Activated naive CD8-positive, alpha-beta T cell treated with anti-CD3 and anti-CD28 coated beads for 36 hours (primary cell): ENCODE data around the gene HIVEP1. TPM values are rescaled to one million over a fixed set of nuclear protein-coding genes. Genes with fewer than 3 reads are reported as not detected.
"Not testable (repeated sequence)": the region's sequence is repeated elsewhere in the genome, so short reads cannot be mapped to it uniquely, and the experiment has no call there.

Experiments
- DNase-seq: peaks from one replicate; pipeline ENCODE4 v3.0.0; 2021
- H3K27ac Mint-ChIP-seq: one replicate; pipeline ENCODE4 v1.8.0; 2022; ENCODE audit warnings: mild to moderate bottlenecking, moderate library complexity, mixed read lengths
- H3K27me3 Mint-ChIP-seq: one replicate; pipeline ENCODE4 v1.8.0; 2022; ENCODE audit warnings: mild to moderate bottlenecking, mixed read lengths
- H3K36me3 Mint-ChIP-seq: one replicate; pipeline ENCODE4 v1.8.0; 2021; ENCODE audit warnings: mild to moderate bottlenecking, mixed read lengths
- H3K4me1 Mint-ChIP-seq: one replicate; pipeline ENCODE4 v1.8.0; 2021; ENCODE audit warnings: mixed read lengths
- H3K4me3 Mint-ChIP-seq: one replicate; pipeline ENCODE4 v1.8.0; 2022; ENCODE audit warnings: mild to moderate bottlenecking, moderate library complexity, mixed read lengths
- H3K9me3 Mint-ChIP-seq: one replicate; pipeline ENCODE4 v1.8.0; 2022; ENCODE audit warnings: mixed read lengths
- total RNA-seq, 2 experiments: library from RNA; stranded (reverse); gene quantifications; one replicate each; pipeline ENCODE4 v1.2.3, GENCODE V29; 2021

The HIVEP1 gene
- total RNA-seq, 2 experiments from 2014 or later = 33.9 to 41.9 TPM

DNA sequence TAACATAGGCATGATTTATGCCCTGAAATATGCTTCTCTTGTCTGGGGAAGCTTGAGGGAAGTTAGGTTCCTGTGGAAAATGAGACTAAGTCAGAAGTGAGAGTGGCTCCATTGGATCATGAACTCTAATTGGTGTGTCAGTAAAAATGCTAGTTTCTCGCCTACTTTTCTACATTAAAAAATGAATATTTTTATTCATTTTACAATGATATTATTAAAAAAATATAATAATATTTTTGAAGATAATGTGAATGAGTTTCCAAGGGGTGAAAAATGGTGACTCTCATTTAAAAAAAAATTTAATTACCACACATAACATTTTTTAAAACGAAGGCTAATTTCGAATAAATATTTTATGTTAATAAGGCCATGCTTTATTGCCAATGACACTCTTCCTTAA lies 84.2 kb downstream of the HIVEP1 start:
- DNase-seq = no peak
- peaks cover 16% of the 10 kb centered on the region for H3K4me1 Mint-ChIP-seq
- H3K27me3 Mint-ChIP-seq = no peaks in the 10 kb centered on the region
- H3K9me3 Mint-ChIP-seq = peaks cover 1% of the 10 kb centered on the region
- H3K36me3 Mint-ChIP-seq = peaks cover 37% of the 10 kb centered on the region
- H3K27ac Mint-ChIP-seq = no peak overlapping the region
- H3K4me3 Mint-ChIP-seq = no peak overlapping the region

DNA sequence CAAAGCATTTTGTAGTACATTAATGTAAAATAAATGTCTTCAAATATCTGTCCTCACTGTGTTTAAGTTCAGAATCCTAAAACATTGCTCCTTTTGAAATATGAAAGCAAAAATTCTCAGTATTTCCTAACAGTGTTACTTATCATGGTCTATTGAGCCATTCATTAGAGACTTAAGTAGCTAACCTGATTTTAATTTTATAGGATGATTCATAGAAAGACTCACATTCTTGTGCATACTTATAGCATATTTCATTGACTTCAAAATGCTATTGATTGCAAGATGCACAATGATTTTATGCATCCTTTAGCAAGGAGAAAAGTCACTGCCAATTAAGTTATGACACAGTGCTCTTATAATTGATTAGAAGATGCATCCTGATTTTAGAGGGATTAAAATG lies 85.7 kb downstream of the HIVEP1 start:
- peaks cover 28% of the 10 kb centered on the region for H3K4me1 Mint-ChIP-seq
- H3K27ac Mint-ChIP-seq = no peak overlapping the region
- peaks cover 3% of the 10 kb centered on the region for H3K9me3 Mint-ChIP-seq
- no peak overlapping the region for H3K4me3 Mint-ChIP-seq
- DNase-seq = no peak
- no peaks in the 10 kb centered on the region for H3K27me3 Mint-ChIP-seq
- peaks cover 35% of the 10 kb centered on the region for H3K36me3 Mint-ChIP-seq

DNA sequence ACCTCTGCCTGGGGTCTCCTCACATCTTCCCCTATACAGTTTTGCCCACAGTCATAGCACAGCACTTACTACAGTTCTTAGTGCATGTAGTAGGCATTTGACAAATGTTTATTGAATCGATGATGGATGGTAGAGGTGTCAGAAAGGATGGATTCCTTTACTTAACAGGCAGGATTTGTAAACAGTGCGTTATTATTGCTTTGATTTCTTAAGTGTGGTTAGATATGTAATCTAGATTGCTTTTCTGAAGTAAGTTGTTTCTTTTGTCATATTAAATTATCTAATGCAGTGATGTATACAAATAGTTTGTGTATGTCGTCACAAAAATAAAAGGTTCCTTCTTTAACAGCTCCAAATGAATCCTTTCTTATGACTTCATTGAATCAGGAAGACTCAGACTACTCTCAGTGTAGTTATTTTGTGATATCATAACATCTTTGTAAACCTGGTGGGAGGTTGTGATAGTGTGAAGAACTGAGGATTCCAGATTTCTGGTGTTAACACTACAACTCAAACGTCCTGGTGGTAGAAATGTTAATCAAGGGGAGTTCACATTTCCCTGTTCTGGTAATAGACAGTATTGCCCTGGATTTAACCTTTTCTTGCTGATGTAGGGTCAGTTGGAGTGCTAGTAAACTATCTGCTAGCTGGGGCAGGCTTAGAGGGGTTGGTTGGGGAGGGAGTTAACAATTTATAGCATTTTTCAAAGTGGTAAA lies 87.7 kb downstream of the HIVEP1 start:
- Mint-ChIP-seq H3K9me3 (peaks cover 8% of the 10 kb centered on the region), H3K4me1 (peaks cover 30% of the 10 kb centered on the region), H3K36me3 (peaks cover 34% of the 10 kb centered on the region), H3K27me3 (no peaks in the 10 kb centered on the region), H3K4me3 (no peak overlapping the region), H3K27ac (no peak overlapping the region)
- DNase-seq = no peak

DNA sequence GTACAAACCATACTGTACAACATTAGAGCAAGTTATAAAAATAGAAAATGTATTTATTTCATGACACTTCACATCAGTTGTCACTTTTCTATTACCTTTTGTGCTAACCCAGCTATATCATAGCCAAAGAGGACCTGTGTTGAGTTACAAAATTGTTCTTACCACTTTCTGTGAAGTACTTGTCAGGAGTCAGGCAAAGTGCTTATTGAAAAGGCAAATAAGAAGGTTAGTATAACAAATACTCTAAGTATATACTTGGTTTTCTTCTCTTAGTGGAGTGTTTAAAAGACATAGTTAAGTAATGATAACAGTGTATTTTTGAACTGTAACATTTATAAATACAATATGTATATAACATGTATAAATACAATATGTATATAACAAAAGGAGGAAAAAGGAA lies 88.9 kb downstream of the HIVEP1 start:
- Mint-ChIP-seq H3K9me3 (peaks cover 8% of the 10 kb centered on the region), H3K4me3 (no peak overlapping the region), H3K27ac (no peak overlapping the region), H3K36me3 (peaks cover 31% of the 10 kb centered on the region), H3K4me1 (peaks cover 23% of the 10 kb centered on the region), H3K27me3 (no peaks in the 10 kb centered on the region)
- DNase-seq = no peak

DNA sequence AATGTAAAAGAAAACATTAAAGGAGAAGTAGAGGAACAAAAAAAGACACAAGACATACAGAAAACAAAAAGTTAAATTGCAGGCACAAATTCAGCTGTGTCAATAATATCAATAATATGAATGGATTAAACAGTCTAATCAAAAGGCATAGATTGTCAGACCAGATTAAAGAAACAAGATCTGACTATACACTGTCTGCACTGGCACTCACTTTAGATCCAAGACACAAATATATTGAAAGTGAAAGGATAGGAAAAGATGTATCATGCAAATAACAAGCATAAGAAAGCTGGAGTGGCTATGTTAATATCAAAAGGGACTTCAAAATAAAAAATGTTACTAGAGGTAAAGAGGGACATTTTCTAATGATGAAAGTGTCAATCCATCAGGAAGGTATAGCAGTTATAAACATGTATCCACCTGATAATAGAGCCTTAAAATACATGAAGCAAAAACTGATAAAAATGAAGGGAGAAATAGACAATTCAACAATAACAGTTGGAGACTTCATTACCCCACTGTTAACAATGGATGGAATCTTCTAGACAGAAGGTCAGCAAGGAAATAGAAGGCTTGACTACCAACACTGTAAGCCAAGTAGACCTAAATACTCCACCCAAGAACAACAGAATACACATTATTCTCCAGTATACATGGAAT lies 89.7 kb downstream of the HIVEP1 start:
- no peak overlapping the region for H3K4me3 Mint-ChIP-seq
- H3K36me3 Mint-ChIP-seq = peaks cover 30% of the 10 kb centered on the region
- peak overlapping the region; percentile 32 for H3K27ac Mint-ChIP-seq
- peaks cover 22% of the 10 kb centered on the region for H3K4me1 Mint-ChIP-seq
- DNase-seq = no peak
- peaks cover 8% of the 10 kb centered on the region for H3K9me3 Mint-ChIP-seq
- no peaks in the 10 kb centered on the region for H3K27me3 Mint-ChIP-seq

DNA sequence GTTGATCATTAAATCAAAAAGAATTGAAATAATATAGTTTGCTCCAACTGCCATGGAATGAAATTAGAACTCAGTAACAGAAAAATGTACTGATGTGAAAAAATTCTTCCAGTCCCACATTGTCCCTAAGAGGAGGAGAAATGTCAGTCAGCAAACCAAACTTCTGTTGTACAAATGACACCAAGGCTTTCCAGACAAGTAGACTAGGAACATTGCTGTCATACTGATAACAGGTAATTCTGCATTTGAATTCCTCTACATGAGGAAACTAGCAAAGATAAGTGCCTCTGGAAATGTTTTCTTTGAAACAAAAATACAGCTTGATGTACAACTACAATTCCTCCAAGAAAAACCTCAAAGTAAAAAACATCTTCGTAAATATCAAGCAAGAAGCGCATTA lies 90.2 kb downstream of the HIVEP1 start:
- no peak overlapping the region for H3K4me3 Mint-ChIP-seq
- no peak for DNase-seq
- no peaks in the 10 kb centered on the region for H3K27me3 Mint-ChIP-seq
- peaks cover 22% of the 10 kb centered on the region for H3K4me1 Mint-ChIP-seq
- peak overlapping the region; percentile 34 for H3K27ac Mint-ChIP-seq
- peaks cover 8% of the 10 kb centered on the region for H3K9me3 Mint-ChIP-seq
- H3K36me3 Mint-ChIP-seq = peaks cover 34% of the 10 kb centered on the region

DNA sequence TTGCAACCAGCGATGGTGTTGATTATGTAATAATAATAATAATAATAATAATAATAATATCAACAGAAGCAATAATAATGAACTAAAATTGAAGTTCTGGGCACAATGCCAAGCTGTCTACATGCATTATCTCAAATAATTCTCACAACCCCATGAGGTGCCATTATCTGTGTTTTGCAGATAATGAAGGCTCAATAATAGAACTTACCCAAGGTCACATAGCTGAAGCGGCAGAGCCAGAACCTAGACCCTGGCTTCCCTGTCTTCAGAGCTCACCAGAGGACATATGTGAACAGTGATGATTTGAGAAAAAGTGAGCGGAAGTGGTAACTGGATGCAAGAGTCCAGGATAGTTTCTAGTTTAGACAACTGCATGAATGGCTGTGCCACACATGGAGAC lies 91.0 kb downstream of the HIVEP1 start:
- H3K27ac Mint-ChIP-seq = no peak overlapping the region
- peaks cover 8% of the 10 kb centered on the region for H3K9me3 Mint-ChIP-seq
- no peak overlapping the region for H3K4me3 Mint-ChIP-seq
- H3K36me3 Mint-ChIP-seq = peaks cover 40% of the 10 kb centered on the region
- DNase-seq = no peak
- H3K4me1 Mint-ChIP-seq = peaks cover 22% of the 10 kb centered on the region
- no peaks in the 10 kb centered on the region for H3K27me3 Mint-ChIP-seq

DNA sequence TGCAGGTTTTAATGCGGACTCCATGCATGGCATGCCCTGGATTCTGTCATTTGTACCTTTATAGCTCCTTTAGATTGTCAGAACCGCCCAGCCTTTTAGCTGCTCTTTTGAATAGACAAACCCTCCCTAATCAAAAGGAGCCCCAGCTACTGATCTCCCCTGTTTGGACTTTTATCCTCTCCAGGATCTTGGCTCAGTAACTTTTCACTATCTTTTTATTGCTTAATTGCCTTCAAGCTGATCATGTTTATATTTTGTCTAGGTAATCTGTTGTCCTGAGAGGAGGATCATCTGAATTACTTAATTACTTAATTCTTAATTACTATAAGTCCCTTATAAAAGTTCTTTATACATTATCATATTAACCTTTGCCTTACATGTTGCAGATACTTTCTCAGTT lies 93.2 kb downstream of the HIVEP1 start:
- Mint-ChIP-seq H3K4me3 (no peak overlapping the region), H3K36me3 (peaks cover 38% of the 10 kb centered on the region), H3K4me1 (peaks cover 26% of the 10 kb centered on the region), H3K27ac (no peak overlapping the region), H3K27me3 (no peaks in the 10 kb centered on the region), H3K9me3 (peaks cover 8% of the 10 kb centered on the region)
- no peak for DNase-seq

DNA sequence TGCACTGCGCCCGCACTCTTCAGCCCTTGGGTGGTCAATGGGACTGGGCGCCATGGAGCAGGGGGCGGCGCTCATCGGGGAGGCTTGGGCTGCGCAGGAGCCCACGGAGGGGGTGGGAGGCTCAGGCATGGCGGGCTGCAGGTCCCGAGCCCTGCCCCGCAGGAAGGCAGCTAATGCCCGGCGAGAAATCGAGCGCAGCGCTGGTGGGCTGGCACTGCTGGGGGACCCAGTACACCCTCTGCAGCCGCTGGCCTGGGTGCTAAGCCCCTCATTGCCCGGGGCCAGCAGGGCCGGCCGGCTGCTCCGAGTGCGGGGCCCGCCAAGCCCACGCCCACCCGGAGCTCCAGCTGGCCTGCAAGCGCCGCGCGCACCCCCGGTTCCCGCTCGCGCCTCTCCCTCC lies 96.3 kb downstream of the HIVEP1 start:
- H3K9me3 Mint-ChIP-seq = not testable (repeated sequence)
- H3K36me3 Mint-ChIP-seq = peaks cover 46% of the 10 kb centered on the region

DNA sequence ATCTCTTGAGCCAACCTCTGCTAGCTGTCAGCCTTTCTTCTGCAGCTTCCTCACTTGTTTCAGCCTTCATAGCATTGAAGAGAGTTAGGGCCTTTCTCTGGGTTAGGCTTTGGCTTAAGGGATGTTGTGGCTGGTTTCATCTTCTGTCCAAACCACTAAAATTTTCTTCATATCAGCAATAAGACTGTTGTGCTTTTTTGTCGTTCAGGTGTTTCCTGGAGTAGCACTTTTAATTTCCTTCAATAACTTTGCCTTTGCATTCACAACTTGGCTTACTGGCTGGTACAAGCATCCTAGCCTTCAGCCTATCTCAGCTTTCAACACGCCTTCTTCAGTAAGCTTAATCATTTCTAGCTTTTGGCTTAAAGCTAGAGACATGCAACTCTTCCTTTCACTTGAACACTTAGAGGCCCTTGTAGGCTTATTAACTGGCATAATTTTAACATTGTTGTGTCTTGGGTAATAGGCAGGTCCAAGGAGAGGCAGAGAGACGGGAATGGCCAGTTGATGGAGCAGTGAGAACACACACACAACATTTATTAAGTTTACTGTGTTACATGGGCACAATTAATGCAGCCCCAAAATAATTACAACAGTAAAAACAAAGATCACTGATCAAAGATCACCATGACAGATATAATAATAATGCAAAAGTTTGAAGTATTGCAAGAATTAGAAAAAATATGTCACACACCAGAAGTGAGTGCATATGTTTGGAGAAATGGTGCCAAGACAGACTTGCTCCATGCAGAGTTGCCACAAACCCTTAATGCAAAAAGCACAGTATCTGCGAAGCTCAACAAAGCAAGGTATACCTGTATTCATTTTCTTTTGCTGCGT lies 98.6 kb downstream of the HIVEP1 start:
- H3K4me3 Mint-ChIP-seq = no peak overlapping the region
- H3K36me3 Mint-ChIP-seq = peaks cover 52% of the 10 kb centered on the region
- no peak for DNase-seq
- no peaks in the 10 kb centered on the region for H3K27me3 Mint-ChIP-seq
- peaks cover 41% of the 10 kb centered on the region for H3K4me1 Mint-ChIP-seq
- peaks cover 3% of the 10 kb centered on the region for H3K9me3 Mint-ChIP-seq
- no peak overlapping the region for H3K27ac Mint-ChIP-seq

More for the DNA sequence above, 96.3 kb downstream of the HIVEP1 start:
- not testable (repeated sequence) for H3K27me3 Mint-ChIP-seq, H3K27ac Mint-ChIP-seq, H3K4me3 Mint-ChIP-seq, DNase-seq
- H3K4me1 Mint-ChIP-seq = peaks cover 28% of the 10 kb centered on the region

DNA sequence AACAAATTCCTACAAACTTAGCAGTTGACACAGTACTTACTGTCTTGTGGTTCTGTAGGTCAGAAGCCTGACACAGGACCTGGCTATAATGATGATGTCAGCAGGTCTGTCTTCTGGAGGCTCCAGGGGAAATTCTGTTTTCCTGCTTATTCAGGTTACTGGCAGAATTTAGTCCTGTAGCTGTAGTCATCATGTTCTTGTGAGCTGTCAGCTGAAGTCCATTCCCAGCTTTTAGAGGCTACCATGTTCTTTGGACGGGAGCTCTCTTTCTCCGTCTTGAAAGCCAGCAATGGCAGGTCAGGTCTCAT lies 99.2 kb downstream of the HIVEP1 start:
- H3K9me3 Mint-ChIP-seq = peaks cover 6% of the 10 kb centered on the region

DNA sequence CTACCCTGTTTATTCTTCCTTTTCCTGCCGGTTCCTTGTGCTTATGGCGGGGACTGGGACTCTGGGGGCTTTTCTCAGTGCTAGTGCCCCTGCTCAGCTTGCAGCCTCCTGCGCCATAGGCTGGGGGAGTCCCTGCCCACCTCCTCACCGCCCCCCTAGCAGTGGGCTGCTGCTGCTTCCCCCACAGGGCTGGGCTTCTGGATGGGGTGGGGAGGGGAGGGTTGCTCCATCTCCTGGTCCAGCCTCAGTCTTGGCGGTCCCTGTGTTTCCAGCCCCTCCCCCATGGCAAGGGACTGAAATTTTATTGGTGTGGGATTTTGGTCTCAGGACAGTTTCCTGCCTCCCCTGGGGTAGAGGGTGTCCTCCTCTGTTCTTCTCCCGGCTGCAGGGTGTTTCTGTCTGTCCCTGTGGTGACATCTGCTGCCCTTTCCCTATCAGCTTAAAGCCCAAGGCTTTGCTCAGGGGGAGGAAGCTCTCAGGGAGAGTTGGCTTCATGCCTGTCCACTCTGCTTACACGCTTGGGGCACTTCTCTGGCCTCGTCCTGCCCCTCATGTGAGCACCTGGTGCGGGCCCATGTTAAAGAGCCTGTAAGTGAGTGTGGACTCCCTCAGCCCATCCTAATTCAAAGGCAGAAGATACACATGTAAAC lies 100.6 kb downstream of the HIVEP1 start:
- Mint-ChIP-seq H3K27ac (peak overlapping the region; percentile 8), H3K4me3 (no peak overlapping the region), H3K27me3 (no peaks in the 10 kb centered on the region), H3K4me1 (peaks cover 43% of the 10 kb centered on the region), H3K36me3 (peaks cover 59% of the 10 kb centered on the region), H3K9me3 (peaks cover 13% of the 10 kb centered on the region)
- DNase-seq = no peak

More for the DNA sequence above, 99.2 kb downstream of the HIVEP1 start:
- Mint-ChIP-seq H3K36me3 (peaks cover 58% of the 10 kb centered on the region), H3K4me1 (peaks cover 43% of the 10 kb centered on the region), H3K27me3 (no peaks in the 10 kb centered on the region), H3K4me3 (no peak overlapping the region), H3K27ac (no peak overlapping the region)
- no peak for DNase-seq

DNA sequence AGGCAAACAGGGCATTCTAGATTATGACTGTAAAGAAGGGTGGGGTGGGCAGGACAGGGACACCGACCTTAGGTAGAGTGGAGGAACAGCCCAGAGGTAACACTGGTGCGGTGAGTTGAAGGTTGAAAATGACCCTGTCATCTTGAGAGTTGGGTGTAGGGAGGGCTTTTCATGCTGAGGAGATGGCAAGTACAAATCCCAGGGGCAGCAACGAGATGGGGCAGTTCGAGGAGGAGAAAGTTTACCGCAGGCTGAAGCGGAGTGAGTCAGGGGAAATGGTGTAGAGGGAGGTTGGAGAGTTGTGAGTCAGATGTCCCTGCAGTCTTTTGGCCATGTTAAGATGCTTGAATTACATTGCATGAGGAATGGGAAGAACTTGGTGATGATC lies 101.1 kb downstream of the HIVEP1 start:
- peaks cover 59% of the 10 kb centered on the region for H3K36me3 Mint-ChIP-seq
- H3K4me3 Mint-ChIP-seq = no peak overlapping the region
- peak overlapping the region; percentile 8 for H3K27ac Mint-ChIP-seq
- H3K9me3 Mint-ChIP-seq = peaks cover 15% of the 10 kb centered on the region
- H3K4me1 Mint-ChIP-seq = peaks cover 44% of the 10 kb centered on the region
- no peak for DNase-seq
- H3K27me3 Mint-ChIP-seq = no peaks in the 10 kb centered on the region

DNA sequence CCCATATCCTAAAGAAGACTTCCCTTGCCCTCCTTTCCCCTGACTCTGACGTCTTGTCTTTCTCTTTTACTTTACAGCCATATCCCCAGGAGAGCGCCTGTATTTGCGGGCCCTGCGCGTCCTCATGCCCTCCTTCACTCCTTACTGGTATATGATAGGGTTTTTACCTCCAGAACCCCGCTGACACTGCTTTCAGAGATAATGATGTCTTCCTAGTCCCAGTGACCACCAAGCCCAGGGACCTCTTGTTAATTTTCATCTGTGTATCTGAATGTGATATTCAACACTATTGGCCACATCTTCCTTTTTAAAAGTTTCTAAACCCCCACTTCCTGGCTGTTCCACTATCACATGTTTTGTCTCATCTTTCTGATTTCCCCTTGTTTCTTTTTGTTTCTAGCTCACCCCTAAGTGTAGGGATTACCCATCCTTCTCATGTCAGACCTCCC lies 102.0 kb downstream of the HIVEP1 start:
- Mint-ChIP-seq H3K27me3 (no peaks in the 10 kb centered on the region), H3K36me3 (peaks cover 65% of the 10 kb centered on the region), H3K4me3 (peak overlapping the region; percentile 8), H3K4me1 (peaks cover 51% of the 10 kb centered on the region), H3K27ac (peak overlapping the region; percentile 73), H3K9me3 (peaks cover 15% of the 10 kb centered on the region)
- no peak for DNase-seq

DNA sequence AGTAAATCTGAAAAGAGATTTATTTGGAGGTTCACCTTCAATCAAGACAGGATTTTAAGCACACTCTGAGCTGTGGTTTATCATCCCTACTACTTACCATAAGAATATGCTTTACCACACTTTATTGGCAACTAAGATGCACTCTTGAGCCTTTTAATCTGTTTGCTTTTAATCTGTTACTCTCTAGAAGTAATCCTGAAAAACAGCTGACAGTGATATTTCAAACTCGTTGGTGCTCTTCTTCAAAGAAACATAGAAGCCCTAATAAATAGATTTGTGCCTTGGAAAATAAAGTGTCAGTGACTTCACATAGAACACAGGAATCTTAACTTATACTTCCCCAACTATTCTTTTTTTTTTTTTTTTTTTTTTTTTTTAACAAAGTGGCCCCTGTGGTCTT lies 102.9 kb downstream of the HIVEP1 start:
- Mint-ChIP-seq H3K27ac (no peak overlapping the region), H3K36me3 (peaks cover 65% of the 10 kb centered on the region), H3K9me3 (peaks cover 15% of the 10 kb centered on the region), H3K4me1 (peaks cover 52% of the 10 kb centered on the region), H3K4me3 (no peak overlapping the region), H3K27me3 (no peaks in the 10 kb centered on the region)
- DNase-seq = no peak
